IPS-NIHi7 (cell line): ENCODE results near the gene SEPTIN10.
"Not testable (repeated sequence)": the region's sequence is repeated elsewhere in the genome, so short reads cannot be mapped to it uniquely, and the experiment has no call there.

ENCODE experiments used
- DNase-seq: peaks from one replicate; pipeline ENCODE4 v3.0.0; 2012; ENCODE audit warnings: mixed read lengths; ENCODE audit errors: extremely low spot score

Gene SEPTIN10

GRCh38 chr2:109545828-109546713, 67.7 kb downstream of the SEPTIN10 start:
- peak; percentile 62 for DNase-seq

DNA sequence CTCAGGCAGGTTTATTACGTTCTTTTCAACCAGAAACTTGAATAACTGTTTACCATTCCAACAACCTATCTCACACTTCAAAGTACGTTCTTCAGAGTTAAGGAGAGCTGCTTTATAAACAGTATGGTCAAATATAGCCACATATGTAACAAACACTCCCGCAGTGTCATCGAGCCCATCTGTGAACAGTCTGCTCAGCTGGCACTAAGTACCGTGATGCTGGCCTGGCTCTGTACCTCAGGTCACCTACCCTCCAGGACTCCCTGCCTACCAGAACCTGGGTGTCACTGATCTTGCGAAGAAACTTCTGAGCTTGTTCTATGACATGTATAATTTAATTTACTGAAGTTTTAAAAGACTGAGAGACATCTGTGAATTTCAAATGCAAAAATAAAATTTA, 71.4 kb downstream of the SEPTIN10 start:
- DNase-seq = no peak

GRCh38 chr2:109538546-109538945, 75.2 kb downstream of the SEPTIN10 start:
- no peak for DNase-seq

DNA sequence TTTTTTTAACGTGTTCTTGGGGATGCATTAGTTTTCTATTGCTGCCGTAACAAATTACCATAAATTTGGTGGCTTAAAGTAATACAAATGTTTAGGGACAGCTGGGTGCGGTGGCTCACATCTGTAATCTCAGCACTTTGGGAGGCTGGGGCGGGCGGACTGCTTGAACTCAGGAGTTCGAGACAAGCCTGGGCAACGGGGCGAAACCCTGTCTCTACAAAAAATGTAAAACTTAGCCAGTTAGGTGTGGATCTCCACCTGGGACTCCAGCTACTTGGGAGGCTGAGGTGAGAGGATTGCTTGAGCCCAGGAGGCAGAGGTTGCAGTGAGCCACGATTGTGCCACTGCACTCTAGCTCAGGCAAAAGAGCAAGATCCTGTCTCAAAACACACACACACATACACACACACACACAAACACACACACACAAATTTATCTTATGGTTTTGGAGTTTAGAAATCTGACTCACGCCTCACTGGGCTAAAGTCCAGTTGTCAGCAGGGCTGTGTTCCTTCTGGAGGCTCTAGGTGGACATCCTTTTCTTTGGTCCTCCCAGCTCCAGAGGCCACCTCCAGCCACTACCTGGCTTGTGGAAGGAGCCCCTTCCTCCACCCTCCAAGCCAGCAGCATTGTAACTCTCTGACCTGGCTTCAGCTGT, 76.1 kb downstream of the SEPTIN10 start:
- DNase-seq = no peak

- DNase-seq = not testable (repeated sequence)
Observed at GRCh38 chr2:109536556-109536955, 77.2 kb downstream of the SEPTIN10 start.

DNA sequence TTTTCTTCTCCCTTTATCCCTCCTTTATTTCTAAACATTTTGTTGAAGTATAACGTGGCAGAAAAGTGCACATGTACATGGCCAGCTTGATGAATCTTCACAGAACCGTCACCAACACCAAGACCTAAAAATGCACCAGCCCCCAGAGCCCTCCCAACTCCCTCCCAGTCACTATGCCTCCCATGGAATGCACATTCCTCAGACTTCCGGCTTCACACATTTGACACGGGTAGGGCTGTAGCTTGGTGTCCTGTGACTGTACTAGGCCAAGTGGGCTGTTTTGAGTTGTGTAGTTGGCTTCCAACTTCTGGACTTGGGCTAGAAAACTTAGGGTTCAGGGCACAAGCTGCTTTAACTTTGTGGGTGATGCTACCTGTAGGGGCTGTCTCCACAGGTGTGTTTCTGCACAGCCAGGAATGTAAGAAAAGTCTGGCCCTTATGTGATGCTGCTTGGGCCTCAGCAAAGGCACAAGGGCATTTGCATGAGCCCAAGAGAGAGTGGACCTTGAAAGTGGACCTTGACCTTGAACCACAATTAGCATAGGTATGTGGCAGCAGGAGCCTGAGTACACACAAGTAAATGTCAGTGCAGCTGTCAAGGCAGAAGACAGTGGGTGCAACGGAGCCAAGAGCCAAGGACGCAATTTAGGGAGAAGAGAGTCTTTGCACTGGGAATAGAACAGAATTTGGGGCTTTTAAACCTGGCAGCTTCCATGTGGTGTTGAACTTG, 78.4 kb downstream of the SEPTIN10 start:
- no peak for DNase-seq

GRCh38 chr2:109533823-109534222, 79.9 kb downstream of the SEPTIN10 start:
- DNase-seq = no peak

GRCh38 chr2:109532728-109533076, 81.1 kb downstream of the SEPTIN10 start:
- DNase-seq = no peak

DNA sequence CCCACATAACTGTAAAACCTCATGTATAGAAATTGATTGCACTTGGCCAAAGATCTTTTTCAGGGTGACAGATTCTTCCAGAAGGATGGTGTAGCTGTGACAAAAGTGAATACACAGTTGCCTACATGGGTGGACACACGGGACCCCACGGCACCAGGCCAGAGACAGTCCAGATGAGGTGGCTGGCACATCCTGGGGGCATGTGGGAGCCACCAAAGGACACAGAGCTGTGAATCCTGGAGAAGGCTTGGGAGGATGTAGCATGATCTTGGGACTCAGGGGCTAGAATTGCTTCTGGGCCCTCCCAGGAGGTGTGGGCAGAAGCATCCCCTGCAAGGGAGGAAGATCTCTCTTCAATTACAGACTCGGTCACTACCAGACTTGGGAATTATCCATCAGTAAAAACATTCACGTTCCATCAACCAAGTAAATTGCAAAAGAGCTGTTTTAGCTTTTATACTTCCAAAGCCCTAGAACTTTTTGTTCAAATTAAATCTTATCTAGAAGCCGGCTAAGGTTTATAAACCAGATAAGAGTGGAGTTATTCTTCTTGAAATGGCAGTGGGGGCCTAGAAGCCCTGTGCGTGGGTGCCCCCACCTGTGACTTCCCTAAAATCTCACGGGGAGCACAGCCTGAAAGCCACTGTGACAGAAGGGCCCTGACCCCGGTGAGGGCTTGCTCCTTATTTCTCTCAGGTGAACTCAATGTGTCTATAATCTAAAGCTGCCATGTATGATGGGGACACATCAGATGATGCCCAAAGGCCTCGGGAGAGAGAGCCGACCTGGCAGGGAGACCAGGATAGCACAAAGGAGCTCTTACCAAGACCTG, 81.7 kb downstream of the SEPTIN10 start:
- DNase-seq = no peak

- no peak for DNase-seq
Observed at GRCh38 chr2:109531221-109531620, 82.5 kb downstream of the SEPTIN10 start.

DNA sequence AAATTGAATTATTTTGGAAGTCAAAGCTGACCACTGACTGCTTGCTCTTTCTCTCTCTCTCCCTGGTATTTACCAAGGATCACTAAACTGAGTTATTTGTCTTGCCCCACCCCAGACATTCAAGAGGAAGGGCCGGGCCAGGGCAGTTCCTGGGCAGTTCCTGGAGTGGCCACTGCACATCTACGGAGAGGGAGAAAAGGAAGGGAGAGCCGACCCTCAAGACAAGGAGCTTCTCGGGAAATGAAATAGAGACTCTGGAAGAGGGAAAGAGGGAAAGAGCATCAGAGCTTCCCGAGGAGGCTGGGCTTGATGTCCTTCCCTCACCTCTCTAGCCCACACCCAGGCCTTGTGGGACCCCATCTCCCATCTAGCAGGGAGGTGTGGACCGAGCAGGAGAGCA, 83.1 kb downstream of the SEPTIN10 start:
- no peak for DNase-seq

DNA sequence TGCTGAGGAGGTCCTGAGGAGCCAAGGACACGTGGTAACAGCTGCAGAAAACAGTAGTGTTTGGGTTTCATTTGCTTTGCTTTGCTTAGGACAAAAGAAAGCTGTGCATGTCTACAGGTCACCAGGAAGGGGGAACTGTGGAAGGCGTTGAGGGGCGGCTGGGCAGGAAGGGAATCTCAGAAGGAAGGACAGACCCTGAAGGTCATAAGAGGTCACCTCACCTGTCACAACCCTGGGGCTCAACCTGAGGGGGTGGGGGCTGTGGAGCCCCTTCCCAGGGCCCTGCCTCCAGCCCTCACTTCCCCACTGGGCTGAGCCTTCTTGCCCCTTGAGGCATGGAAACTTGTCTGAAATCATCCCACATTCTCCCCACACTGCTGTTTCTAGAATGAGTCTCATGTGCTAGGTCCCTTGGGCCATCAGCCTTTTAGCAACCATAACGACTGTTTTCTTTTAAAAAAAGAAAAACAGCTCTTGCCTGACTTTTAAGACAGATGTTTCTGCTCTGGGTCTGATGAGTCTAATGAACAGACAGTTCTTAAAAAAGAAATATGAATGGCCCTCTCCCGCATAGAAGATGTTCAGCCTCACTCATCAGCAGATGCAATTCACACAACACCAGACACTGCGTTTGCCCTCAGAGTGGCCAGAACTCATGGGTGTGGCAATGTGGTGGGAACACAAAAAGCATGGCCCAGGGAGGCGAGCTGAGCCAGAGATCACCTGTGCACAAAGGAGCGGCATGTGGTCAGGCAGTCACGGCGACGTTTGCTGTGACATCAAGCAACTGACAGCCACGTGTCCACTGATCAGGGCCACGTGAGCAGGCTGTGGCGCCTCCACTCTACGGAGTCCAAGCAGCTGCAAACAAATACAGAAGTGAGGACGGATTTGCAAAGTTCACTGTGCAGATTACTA, 84.0 kb downstream of the SEPTIN10 start:
- DNase-seq = no peak

- DNase-seq = no peak
Observed at GRCh38 chr2:109528811-109529501, 84.8 kb downstream of the SEPTIN10 start.

- no peak for DNase-seq
Observed at GRCh38 chr2:109527846-109528705, 85.7 kb downstream of the SEPTIN10 start.

DNA sequence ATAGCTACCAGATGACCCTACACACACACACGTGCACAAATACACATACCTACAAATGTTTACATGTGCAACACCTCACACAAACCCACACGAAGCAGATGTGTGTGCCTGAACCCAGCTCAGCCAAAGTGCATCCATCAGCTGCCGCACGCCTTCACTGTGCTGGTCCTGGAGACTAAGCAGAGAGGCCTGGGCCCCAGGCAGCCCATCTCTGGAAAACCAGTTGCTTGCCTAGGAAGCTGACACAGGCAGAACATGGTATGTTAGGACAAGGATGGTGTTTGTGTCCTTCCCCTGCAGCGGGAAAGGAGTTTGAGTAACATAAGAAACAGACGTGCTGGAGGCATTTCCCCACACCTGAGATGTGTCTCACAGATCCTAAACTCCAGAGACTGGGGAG, 86.7 kb downstream of the SEPTIN10 start:
- no peak for DNase-seq

DNA sequence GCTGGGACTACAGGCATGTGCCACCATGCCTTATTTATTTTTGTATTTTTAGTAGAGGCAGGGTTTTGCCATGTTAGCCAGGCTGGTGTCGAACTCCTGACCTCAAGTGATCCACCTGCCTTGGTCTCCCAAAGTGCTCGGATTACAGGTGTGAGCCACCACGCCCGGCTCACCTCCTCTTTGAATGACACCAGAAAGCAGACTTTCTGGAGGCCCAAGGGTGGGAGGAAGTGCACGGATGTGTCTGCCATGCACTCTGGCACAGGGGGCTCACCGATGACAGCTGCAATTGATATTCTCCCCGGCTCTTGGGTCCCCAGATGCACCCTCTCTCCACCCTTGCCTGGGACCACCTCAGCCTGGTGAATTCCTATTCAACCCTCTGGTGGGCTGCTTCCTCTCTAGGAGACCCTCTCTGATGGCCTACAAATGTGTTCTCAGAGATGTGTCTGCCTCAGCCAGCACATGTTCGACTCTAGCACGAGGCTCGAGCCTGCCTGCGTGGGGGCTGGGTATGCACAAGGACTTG, 87.3 kb downstream of the SEPTIN10 start:
- no peak for DNase-seq

DNA sequence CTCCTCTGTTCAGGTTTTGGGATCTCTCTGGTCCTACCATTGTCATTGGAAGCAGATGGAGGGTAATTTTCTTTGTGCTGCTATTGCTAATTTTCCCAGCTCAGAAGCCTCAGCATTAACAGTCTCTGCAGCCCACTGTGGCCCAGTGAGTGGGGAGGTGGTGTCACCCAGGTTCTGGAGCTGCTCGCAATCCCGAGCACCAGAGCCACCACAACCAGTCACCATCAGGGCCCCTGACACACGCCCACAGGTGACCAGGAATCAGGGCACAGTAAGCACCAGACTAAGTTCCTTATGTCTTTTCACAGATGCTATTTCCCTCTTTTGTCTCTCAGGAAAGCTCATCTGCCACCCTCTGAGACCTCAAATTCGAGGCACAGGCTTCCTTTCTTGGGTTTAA, 87.9 kb downstream of the SEPTIN10 start:
- DNase-seq = no peak

DNA sequence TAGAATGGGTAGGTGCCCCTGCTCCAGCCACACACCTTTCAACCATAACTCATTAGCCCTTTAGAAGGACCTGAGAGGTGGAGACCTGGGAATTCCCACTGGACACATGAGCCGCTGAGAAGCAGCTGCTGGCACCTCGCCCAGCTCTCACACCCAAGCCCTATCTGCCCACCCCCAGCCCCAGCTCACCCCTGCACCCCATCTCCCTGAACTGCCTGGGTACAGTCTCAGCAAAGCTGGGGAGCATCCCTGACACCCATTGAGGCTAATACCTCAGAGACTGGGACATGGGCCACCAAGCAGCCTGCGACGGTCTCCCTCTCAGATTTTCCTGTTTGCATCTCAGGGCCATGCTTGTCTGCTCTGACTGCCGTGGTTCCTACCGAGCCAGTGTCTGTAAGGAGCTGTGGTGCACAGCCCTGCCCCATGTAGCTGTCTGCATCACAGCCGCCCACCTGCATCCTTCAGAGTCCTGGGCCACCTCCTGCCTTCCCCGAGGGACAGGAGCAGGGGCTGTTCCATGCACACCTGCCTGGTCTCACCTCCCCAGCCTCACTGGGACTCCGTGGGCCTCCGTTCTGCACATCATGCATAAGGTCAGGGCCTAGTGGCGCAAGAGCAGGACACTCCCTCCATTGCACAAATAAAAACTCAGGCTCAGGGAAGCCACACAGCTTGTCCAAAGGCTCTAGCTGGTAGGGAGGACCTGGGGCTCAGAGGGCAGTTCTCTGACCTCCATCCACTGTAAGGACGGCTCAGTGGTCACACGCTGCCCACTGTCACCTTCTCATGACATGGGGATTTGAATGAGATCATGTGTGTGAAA, 90.0 kb downstream of the SEPTIN10 start:
- no peak for DNase-seq
